ENCODE results near the gene PRKACA.

GRCh38 chr19:14078411-14078810, 39.2 kb downstream of the PRKACA start:
- TF ChIP-seq, protein P1, sequence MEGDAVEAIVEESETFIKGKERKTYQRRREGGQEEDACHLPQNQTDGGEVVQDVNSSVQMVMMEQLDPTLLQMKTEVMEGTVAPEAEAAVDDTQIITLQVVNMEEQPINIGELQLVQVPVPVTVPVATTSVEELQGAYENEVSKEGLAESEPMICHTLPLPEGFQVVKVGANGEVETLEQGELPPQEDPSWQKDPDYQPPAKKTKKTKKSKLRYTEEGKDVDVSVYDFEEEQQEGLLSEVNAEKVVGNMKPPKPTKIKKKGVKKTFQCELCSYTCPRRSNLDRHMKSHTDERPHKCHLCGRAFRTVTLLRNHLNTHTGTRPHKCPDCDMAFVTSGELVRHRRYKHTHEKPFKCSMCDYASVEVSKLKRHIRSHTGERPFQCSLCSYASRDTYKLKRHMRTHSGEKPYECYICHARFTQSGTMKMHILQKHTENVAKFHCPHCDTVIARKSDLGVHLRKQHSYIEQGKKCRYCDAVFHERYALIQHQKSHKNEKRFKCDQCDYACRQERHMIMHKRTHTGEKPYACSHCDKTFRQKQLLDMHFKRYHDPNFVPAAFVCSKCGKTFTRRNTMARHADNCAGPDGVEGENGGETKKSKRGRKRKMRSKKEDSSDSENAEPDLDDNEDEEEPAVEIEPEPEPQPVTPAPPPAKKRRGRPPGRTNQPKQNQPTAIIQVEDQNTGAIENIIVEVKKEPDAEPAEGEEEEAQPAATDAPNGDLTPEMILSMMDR (IDR thresholded peaks at IDR 0.05): no peak
- TF ChIP-seq POLR2A (IDR thresholded peaks at IDR 0.05) (no peak), POLR2AphosphoS5 (IDR thresholded peaks at IDR 0.05) (peak in 1 of 4 donors; percentile 11)
